ENCODE measurements around the gene LRCH4.
"Not testable (repeated sequence)": the region's sequence is repeated elsewhere in the genome, so short reads cannot be mapped to it uniquely, and the experiment has no call there.

Gene LRCH4

GRCh38 chr7:100567751-100568175 lies 18.2 kb downstream of the LRCH4 start:
- DNase-seq (ENCODE audit: low read depth), result no peak

GRCh38 chr7:100567031-100567730 lies 18.7 kb downstream of the LRCH4 start:
- no peak for DNase-seq (ENCODE audit: low read depth)

GRCh38 chr7:100566018-100566531 lies 19.9 kb downstream of the LRCH4 start:
- no peak for DNase-seq (ENCODE audit: low read depth)

GRCh38 chr7:100565133-100565571 lies 20.8 kb downstream of the LRCH4 start:
- DNase-seq (ENCODE audit: low read depth), result no peak

GRCh38 chr7:100564405-100564804 lies 21.5 kb downstream of the LRCH4 start:
- not testable (repeated sequence) for DNase-seq (ENCODE audit: low read depth)

- DNase-seq (ENCODE audit: low read depth), result peak; percentile 73
Observed at GRCh38 chr7:100563809-100564400, 22.0 kb downstream of the LRCH4 start.

- DNase-seq (ENCODE audit: low read depth), result no peak
Observed at GRCh38 chr7:100563100-100563564, 22.8 kb downstream of the LRCH4 start.

GRCh38 chr7:100562195-100563099 lies 23.5 kb downstream of the LRCH4 start:
- no peak for DNase-seq (ENCODE audit: low read depth)

GRCh38 chr7:100561491-100562194 lies 24.3 kb downstream of the LRCH4 start:
- DNase-seq (ENCODE audit: low read depth), result no peak

GRCh38 chr7:100559127-100559526 lies 26.8 kb downstream of the LRCH4 start:
- DNase-seq (ENCODE audit: low read depth), result no peak

- DNase-seq (ENCODE audit: low read depth), result no peak
Observed at GRCh38 chr7:100556541-100556940, 29.4 kb downstream of the LRCH4 start.

GRCh38 chr7:100555701-100556100 lies 30.2 kb downstream of the LRCH4 start:
- DNase-seq (ENCODE audit: low read depth), result no peak

GRCh38 chr7:100553032-100553431 lies 32.9 kb downstream of the LRCH4 start:
- DNase-seq (ENCODE audit: low read depth), result no peak

GRCh38 chr7:100552532-100552931 lies 33.4 kb downstream of the LRCH4 start:
- no peak for DNase-seq (ENCODE audit: low read depth)

- DNase-seq (ENCODE audit: low read depth), result not testable (repeated sequence)
Observed at GRCh38 chr7:100548446-100548845, 37.5 kb downstream of the LRCH4 start.

GRCh38 chr7:100547872-100548271 lies 38.1 kb downstream of the LRCH4 start:
- no peak for DNase-seq (ENCODE audit: low read depth)

GRCh38 chr7:100546926-100547800 lies 38.8 kb downstream of the LRCH4 start:
- no peak for DNase-seq (ENCODE audit: low read depth)

- DNase-seq (ENCODE audit: low read depth), result no peak
Observed at GRCh38 chr7:100546129-100546925, 39.6 kb downstream of the LRCH4 start.

GRCh38 chr7:100545360-100546128 lies 40.4 kb downstream of the LRCH4 start:
- DNase-seq (ENCODE audit: low read depth), result no peak

Data from T follicular helper cell (primary cell).